Keratinocyte (primary cell): Measurements from ENCODE around the gene HAAO. TPM values are rescaled to one million over a fixed set of nuclear protein-coding genes. Genes with fewer than 3 reads are reported as not detected.

Source experiments
- DNase-seq: peaks from one replicate; pipeline ENCODE4 v3.0.0-alpha.2; 2011; ENCODE audit warnings: low read depth, missing footprints, low spot score
- FAIRE-seq: peaks from 2 replicates; lab custom pipeline; 2011; peaks lifted over from hg19 to GRCh38; lab: Jason Lieb, UNC
- H2AFZ ChIP-seq: 2 replicates; pipeline ENCODE4 v1.6.0; 2012; ENCODE audit warnings: low read length, control low read depth, inconsistent platforms; ENCODE audit not compliant: control insufficient read depth
- H3K27ac ChIP-seq: 2 replicates; pipeline ENCODE4 v1.5.1; 2011; ENCODE audit warnings: low read length; ENCODE audit not compliant: control insufficient read depth, insufficient read depth
- H3K27me3 ChIP-seq: 3 replicates; pipeline ENCODE4 v1.6.0; 2011; ENCODE audit warnings: low read length; ENCODE audit not compliant: control insufficient read depth, insufficient read depth; ENCODE audit errors: extremely low read depth
- H3K36me3 ChIP-seq, 2 experiments: 2 replicates in 1 of 2; 3 replicates in 1 of 2; pipeline ENCODE4 v1.5.1; 2011; ENCODE audit warnings: low read length in 2 of 2, mild to moderate bottlenecking in 1 of 2; ENCODE audit not compliant: control insufficient read depth in 2 of 2, insufficient read depth in 2 of 2; ENCODE audit errors: extremely low read depth in 1 of 2
- H3K4me1 ChIP-seq: 3 replicates; pipeline ENCODE4 v1.5.1; 2011; ENCODE audit warnings: low read length; ENCODE audit not compliant: control insufficient read depth, insufficient read depth; ENCODE audit errors: extremely low read depth
- H3K4me2 ChIP-seq: 3 replicates; pipeline ENCODE4 v1.6.0; 2011; ENCODE audit warnings: low read depth, low read length; ENCODE audit not compliant: control insufficient read depth, insufficient read depth; ENCODE audit errors: extremely low read depth
- H3K4me3 ChIP-seq, 3 experiments: fragments of 200-600 bp in 1 of 3; sonication (generic) in 1 of 3; 2 replicates in 2 of 3; 3 replicates in 1 of 3; pipeline ENCODE4 v1.5.1; 2011 to 2016; ENCODE audit warnings: low read length in 3 of 3, mild to moderate bottlenecking in 3 of 3, control low read depth in 2 of 3, inconsistent platforms in 1 of 3, low read depth in 1 of 3, mixed read lengths in 1 of 3, mixed run types in 1 of 3, moderate library complexity in 1 of 3; ENCODE audit not compliant: control insufficient read depth in 2 of 3, insufficient read depth in 2 of 3; ENCODE audit errors: extremely low read depth in 1 of 3
- H3K79me2 ChIP-seq: 2 replicates; pipeline ENCODE4 v1.6.0; 2012; ENCODE audit warnings: low read length; ENCODE audit not compliant: control insufficient read depth, insufficient read depth
- H3K9ac ChIP-seq: 3 replicates; pipeline ENCODE4 v1.6.0; 2011; ENCODE audit warnings: low read length; ENCODE audit not compliant: control insufficient read depth, insufficient read depth; ENCODE audit errors: extremely low read depth
- H3K9me1 ChIP-seq: 3 replicates; pipeline ENCODE4 v1.6.0; 2011; ENCODE audit warnings: low read length; ENCODE audit not compliant: control insufficient read depth, insufficient read depth; ENCODE audit errors: extremely low read depth
- H3K9me3 ChIP-seq: 2 replicates; pipeline ENCODE4 v1.5.1; 2012; ENCODE audit warnings: low read depth, low read length; ENCODE audit not compliant: control insufficient read depth
- H4K20me1 ChIP-seq: 3 replicates; pipeline ENCODE4 v1.6.0; 2011; ENCODE audit warnings: low read length; ENCODE audit not compliant: control insufficient read depth, insufficient read depth; ENCODE audit errors: extremely low read depth
- EZH2 ChIP-seq: IDR thresholded peaks from one replicate; pipeline ENCODE4 v1.6.1; 2012; ENCODE audit warnings: inconsistent platforms, mild to moderate bottlenecking, low read length, moderate library complexity
- dilution Hi-C: fragments of 300-500 bp; cut with MboI; formaldehyde crosslinking; loops from one replicate; pipeline ENCODE4 v1.7.0; 2020; ENCODE audit warnings: low sequenced_read_pairs; ENCODE audit not compliant: extremely low pct_ligation_motif_present
- polyA plus RNA-seq, 5 experiments: library from polyadenylated mRNA; depleted of rRNA in 3 of 5; stranded (reverse) in 3 of 5; stranded (forward) in 1 of 5; unstranded in 1 of 5; fragments of >200 nt; gene quantifications; 1 replicate in 1 of 5; 2 replicates in 3 of 5; 3 replicates in 1 of 5; pipeline versions ENCODE4 v1.2.1 to v1.2.3, GENCODE V29; 2011 to 2012; ENCODE audit warnings: missing spikeins in 2 of 5, low read depth in 1 of 5, low replicate concordance in 1 of 5
- TF ChIP-seq, protein P1 (sequence below), 3 experiments: IDR thresholded peaks in 1 of 3; conservative IDR thresholded peaks in 1 of 3; optimal IDR thresholded peaks in 1 of 3; 2 replicates in 2 of 3; 3 replicates in 1 of 3; pipeline versions ENCODE3 to v1.5.1; 2011; ENCODE audit warnings: low read length in 3 of 3, mild to moderate bottlenecking in 3 of 3, moderate library complexity in 2 of 3, control low read depth in 1 of 3, inconsistent platforms in 1 of 3; ENCODE audit not compliant: insufficient read depth in 2 of 3; ENCODE audit errors: extremely low read depth in 1 of 3

Gene HAAO
- polyA plus RNA-seq, 1 donor (not counting 4 experiments of a cell fraction or from before 2014, with no cell fraction given), result 0.08 TPM

- Histone ChIP-seq H2AFZ (no peak overlapping the region), H3K36me3 (no peaks in the 10 kb centered on the region), H3K4me2 (no peak overlapping the region), H3K9ac (no peak overlapping the region), H3K4me3 (no peak overlapping the region), H3K27me3 (no peaks in the 10 kb centered on the region), H3K27ac (no peak overlapping the region), H3K4me1 (no peaks in the 10 kb centered on the region), H3K79me2 (no peaks in the 10 kb centered on the region), H4K20me1 (no peaks in the 10 kb centered on the region), H3K9me3 (no peaks in the 10 kb centered on the region), H3K9me1 (no peaks in the 10 kb centered on the region)
- FAIRE-seq, result no peak
- no peak for TF ChIP-seq EZH2
- TF ChIP-seq, protein P1, sequence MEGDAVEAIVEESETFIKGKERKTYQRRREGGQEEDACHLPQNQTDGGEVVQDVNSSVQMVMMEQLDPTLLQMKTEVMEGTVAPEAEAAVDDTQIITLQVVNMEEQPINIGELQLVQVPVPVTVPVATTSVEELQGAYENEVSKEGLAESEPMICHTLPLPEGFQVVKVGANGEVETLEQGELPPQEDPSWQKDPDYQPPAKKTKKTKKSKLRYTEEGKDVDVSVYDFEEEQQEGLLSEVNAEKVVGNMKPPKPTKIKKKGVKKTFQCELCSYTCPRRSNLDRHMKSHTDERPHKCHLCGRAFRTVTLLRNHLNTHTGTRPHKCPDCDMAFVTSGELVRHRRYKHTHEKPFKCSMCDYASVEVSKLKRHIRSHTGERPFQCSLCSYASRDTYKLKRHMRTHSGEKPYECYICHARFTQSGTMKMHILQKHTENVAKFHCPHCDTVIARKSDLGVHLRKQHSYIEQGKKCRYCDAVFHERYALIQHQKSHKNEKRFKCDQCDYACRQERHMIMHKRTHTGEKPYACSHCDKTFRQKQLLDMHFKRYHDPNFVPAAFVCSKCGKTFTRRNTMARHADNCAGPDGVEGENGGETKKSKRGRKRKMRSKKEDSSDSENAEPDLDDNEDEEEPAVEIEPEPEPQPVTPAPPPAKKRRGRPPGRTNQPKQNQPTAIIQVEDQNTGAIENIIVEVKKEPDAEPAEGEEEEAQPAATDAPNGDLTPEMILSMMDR (optimal IDR thresholded peaks at IDR 0.05 in 1 of 3, IDR thresholded peaks at IDR 0.05 in 1 of 3, conservative IDR thresholded peaks at IDR 0.05 in 1 of 3; ENCODE audit: extremely low read depth in 1 of 3, insufficient read depth in 2 of 3, low read length in 3 of 3), result no peak
- DNase-seq, result no peak
- dilution Hi-C loops, result no loop called here
Observed at GRCh38 chr2:42784204-42784880, 8.0 kb downstream of the HAAO start.

DNA sequence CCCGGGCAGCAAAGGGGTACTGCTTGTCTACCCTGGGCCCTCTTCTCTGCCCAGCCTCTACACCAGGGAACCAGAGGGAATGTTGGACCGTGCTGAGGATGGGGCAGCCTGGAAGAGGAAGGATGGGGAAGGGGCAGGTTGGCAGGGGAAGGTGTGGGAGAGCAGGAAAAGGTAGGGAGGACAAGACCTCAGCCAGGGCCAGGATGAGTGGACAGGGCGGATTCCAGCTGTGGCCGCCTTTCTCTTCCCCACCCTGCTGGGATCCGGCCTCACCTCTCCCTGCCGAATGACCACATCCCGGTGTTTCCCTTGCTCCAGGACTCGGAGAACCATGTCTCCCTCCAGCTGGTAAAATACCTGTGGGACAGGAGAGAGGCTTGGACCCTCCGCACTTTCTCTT is 8.9 kb downstream of the HAAO start:
- Histone ChIP-seq H3K9ac (no peak overlapping the region), H3K4me1 (no peaks in the 10 kb centered on the region), H3K27me3 (no peaks in the 10 kb centered on the region), H3K36me3 (no peaks in the 10 kb centered on the region), H2AFZ (no peak overlapping the region), H3K4me3 (no peak overlapping the region), H3K79me2 (no peaks in the 10 kb centered on the region), H3K9me3 (no peaks in the 10 kb centered on the region), H3K27ac (no peak overlapping the region), H3K4me2 (no peak overlapping the region), H4K20me1 (no peaks in the 10 kb centered on the region), H3K9me1 (no peaks in the 10 kb centered on the region)
- dilution Hi-C loops, result no loop called here
- no peak for DNase-seq
- TF ChIP-seq EZH2, result no peak
- TF ChIP-seq, protein P1 (optimal IDR thresholded peaks at IDR 0.05 in 1 of 3, IDR thresholded peaks at IDR 0.05 in 1 of 3, conservative IDR thresholded peaks at IDR 0.05 in 1 of 3; ENCODE audit: extremely low read depth in 1 of 3, insufficient read depth in 2 of 3, low read length in 3 of 3), result no peak
- FAIRE-seq, result no peak
